SK-N-SH (cell line): ENCODE results near the gene NEDD8. TPM values are rescaled to one million over a fixed set of nuclear protein-coding genes. Genes with fewer than 3 reads are reported as not detected.

Source experiments
- CTCF ChIA-PET: fragments of 300-600, 350-600 bp; formaldehyde crosslinking; extraction: SDS; loops from one replicate; lab custom pipeline; 2021; lab: Yijun Ruan, JAX
- POLR2A ChIA-PET: fragments of 350-600 bp; sonication (Branson Sonifier 250); formaldehyde crosslinking; extraction: SDS; loops from one replicate; lab custom pipeline; 2020; ENCODE audit warnings: antibody characterized with exemption, inconsistent platforms; lab: Yijun Ruan, JAX
- DNase-seq: peaks from one replicate; pipeline ENCODE4 v3.0.0; 2012
- H2AFZ ChIP-seq: fragments of 200-600 bp; sonication (generic); 2 replicates; pipeline ENCODE4 v1.8.1; 2016; ENCODE audit warnings: antibody characterized with exemption, mild to moderate bottlenecking, low read depth
- H3F3A ChIP-seq: fragments of 200-600 bp; sonication (generic); replicated peaks from 2 replicates; pipeline ENCODE3; 2016; ENCODE audit warnings: antibody characterized with exemption, mild to moderate bottlenecking; ENCODE audit not compliant: insufficient read depth
- H3K27ac ChIP-seq, 2 experiments: fragments of 200-500 bp in 1 of 2; fragments of 200-600 bp in 1 of 2; sonication (Bioruptor generic) in 1 of 2; sonication (generic), shearing (Covaris generic) in 1 of 2; 2 replicates each; pipeline versions ENCODE4 v1.5.1 to v1.6.1; 2014 to 2016; ENCODE audit warnings: low read depth in 2 of 2, inconsistent platforms in 1 of 2, low read length in 1 of 2, mild to moderate bottlenecking in 1 of 2, mixed read lengths in 1 of 2
- H3K27me3 ChIP-seq: fragments of 200-600 bp; sonication (generic), shearing (Covaris generic); 2 replicates; pipeline ENCODE4 v1.6.1; 2016; ENCODE audit warnings: mixed run types; ENCODE audit not compliant: insufficient read depth
- H3K36me3 ChIP-seq, 2 experiments: fragments of 200-500 bp in 1 of 2; fragments of 200-600 bp in 1 of 2; sonication (Bioruptor generic) in 1 of 2; sonication (generic) in 1 of 2; replicated peaks in 1 of 2; 2 replicates each; pipeline versions ENCODE3 to v1.5.1; 2014 to 2016; ENCODE audit warnings: low read length in 1 of 2, mild to moderate bottlenecking in 1 of 2; ENCODE audit not compliant: insufficient read depth in 2 of 2, control insufficient read depth in 1 of 2
- H3K4me1 ChIP-seq, 2 experiments: fragments of 200-500 bp in 1 of 2; fragments of 200-600 bp in 1 of 2; sonication (Bioruptor generic) in 1 of 2; sonication (generic), shearing (Covaris generic) in 1 of 2; 2 replicates each; pipeline versions ENCODE4 v1.5.1 to v1.6.1; 2014 to 2016; ENCODE audit warnings: low read depth in 1 of 2, low read length in 1 of 2, mixed run types in 1 of 2; ENCODE audit not compliant: insufficient read depth in 2 of 2, control insufficient read depth in 1 of 2
- H3K4me2 ChIP-seq: fragments of 200-600 bp; sonication (generic), shearing (Covaris generic); 2 replicates; pipeline ENCODE4 v1.6.1; 2017; ENCODE audit warnings: mixed run types
- H3K4me3 ChIP-seq, 2 experiments: fragments of 200-500 bp in 1 of 2; fragments of 200-600 bp in 1 of 2; sonication (Bioruptor generic) in 1 of 2; sonication (generic), shearing (Covaris generic) in 1 of 2; 2 replicates each; pipeline versions ENCODE4 v1.5.1 to v1.8.1; 2014 to 2016; ENCODE audit warnings: low read depth in 2 of 2, inconsistent platforms in 1 of 2, low read length in 1 of 2, mild to moderate bottlenecking in 1 of 2, mixed read lengths in 1 of 2, moderate library complexity in 1 of 2
- H3K79me2 ChIP-seq: fragments of 200-600 bp; sonication (generic); 2 replicates; pipeline ENCODE4 v1.8.1; 2017; ENCODE audit warnings: mild to moderate bottlenecking; ENCODE audit not compliant: insufficient read depth
- H3K9ac ChIP-seq: fragments of 200-600 bp; sonication (generic); 2 replicates; pipeline ENCODE4 v1.6.1; 2017; ENCODE audit warnings: mixed run types
- H3K9me2 ChIP-seq: fragments of 200-600 bp; sonication (generic); 2 replicates; pipeline ENCODE4 v1.6.1; 2017; ENCODE audit warnings: mixed run types
- H3K9me3 ChIP-seq: fragments of 200-600 bp; sonication (generic); 2 replicates; pipeline ENCODE4 v1.6.1; 2017; ENCODE audit warnings: mixed run types, mild to moderate bottlenecking, moderate library complexity
- H4K20me1 ChIP-seq: fragments of 200-600 bp; sonication (generic); 2 replicates; pipeline ENCODE4 v1.6.1; 2017; ENCODE audit warnings: mild to moderate bottlenecking, mixed run types; ENCODE audit not compliant: insufficient read depth
- ELF1 ChIP-seq: IDR thresholded peaks from 2 replicates; pipeline ENCODE4 v1.4.0; 2012
- EZH2phosphoT487 ChIP-seq: fragments of 200-600 bp; sonication (generic); IDR thresholded peaks from 2 replicates; pipeline ENCODE4 v1.6.1; 2017; ENCODE audit warnings: low read depth, mixed run types, mild to moderate bottlenecking, antibody characterized with exemption, moderate library complexity, borderline replicate concordance
- FOSL2 ChIP-seq: IDR thresholded peaks from 2 replicates; pipeline ENCODE4 v1.4.0; 2012; ENCODE audit warnings: low read depth, mild to moderate bottlenecking, moderate library complexity, borderline replicate concordance
- FOXJ3 ChIP-seq: sonication (generic); formaldehyde crosslinking; IDR thresholded peaks from 2 replicates; pipeline ENCODE4 v1.5.1; 2020; ENCODE audit warnings: mild to moderate bottlenecking, missing genetic modification reagents
- FOXM1 ChIP-seq: IDR thresholded peaks from 2 replicates; pipeline ENCODE4 v1.4.0; 2012; ENCODE audit warnings: low read depth, mild to moderate bottlenecking
- GABPA ChIP-seq: IDR thresholded peaks from 2 replicates; pipeline ENCODE4 v1.4.0; 2012; ENCODE audit warnings: low read depth, mild to moderate bottlenecking
- JUND ChIP-seq: IDR thresholded peaks from 2 replicates; pipeline ENCODE4 v1.4.0; 2012
- NFIC ChIP-seq: IDR thresholded peaks from 2 replicates; pipeline ENCODE4 v1.4.0; 2012; ENCODE audit warnings: borderline replicate concordance
- RAD21 ChIP-seq: IDR thresholded peaks from 2 replicates; pipeline ENCODE4 v1.6.1; 2012; ENCODE audit warnings: mild to moderate bottlenecking, low read length
- RFX5 ChIP-seq: IDR thresholded peaks from 2 replicates; pipeline ENCODE4 v1.6.1; 2012; ENCODE audit warnings: mild to moderate bottlenecking, improper control_type of control experiment, low read length
- RXRA ChIP-seq: IDR thresholded peaks from 2 replicates; pipeline ENCODE4 v1.4.0; 2012; ENCODE audit warnings: low read depth, mild to moderate bottlenecking, borderline replicate concordance
- SIN3A ChIP-seq: IDR thresholded peaks from 2 replicates; pipeline ENCODE4 v1.6.1; 2012; ENCODE audit warnings: low read depth, mild to moderate bottlenecking, low read length, moderate library complexity, borderline replicate concordance
- SMC3 ChIP-seq: IDR thresholded peaks from 2 replicates; pipeline ENCODE4 v1.6.1; 2012; ENCODE audit warnings: low read depth, low read length, improper control_type of control experiment
- TCF12 ChIP-seq: IDR thresholded peaks from 2 replicates; pipeline ENCODE4 v1.4.0; 2012
- WGBS: methylation state at CpG from one replicate; pipeline ENCODE4 v1.1.6; 2017; ENCODE audit warnings: low lambda C conversion rate; 5-methylcytosine and 5-hydroxymethylcytosine counted together
- polyA plus RNA-seq, 3 experiments: library from polyadenylated mRNA; depleted of rRNA; stranded (reverse); fragments of >200 nt; gene quantifications; 2 replicates each; pipeline ENCODE4 v1.2.3, GENCODE V29; 2012
- TF ChIP-seq, protein P1 (sequence below): IDR thresholded peaks from 2 replicates; pipeline ENCODE4 v1.4.0; 2012; ENCODE audit warnings: low read depth, borderline replicate concordance
- TF ChIP-seq, protein P2 (sequence below): fragments of 150-350 bp; IDR thresholded peaks from 2 replicates; pipeline ENCODE4 v1.6.1; 2017; ENCODE audit warnings: antibody characterized with exemption, low read length, low read depth, borderline replicate concordance
- TF ChIP-seq, protein P3 (sequence below): IDR thresholded peaks from 2 replicates; pipeline ENCODE4 v1.6.1; 2012; ENCODE audit warnings: mild to moderate bottlenecking, low read depth, low read length, moderate library complexity
- TF ChIP-seq, protein P4 (sequence below): IDR thresholded peaks from 2 replicates; pipeline ENCODE4 v1.4.0; 2012; ENCODE audit warnings: low read depth
- TF ChIP-seq, protein P5 (sequence below): IDR thresholded peaks from 2 replicates; pipeline ENCODE4; 2012

NEDD8 gene
- polyA plus RNA-seq, 1 of the 3 experiments (the other 2 are of a cell fraction), result 534 TPM

DNA sequence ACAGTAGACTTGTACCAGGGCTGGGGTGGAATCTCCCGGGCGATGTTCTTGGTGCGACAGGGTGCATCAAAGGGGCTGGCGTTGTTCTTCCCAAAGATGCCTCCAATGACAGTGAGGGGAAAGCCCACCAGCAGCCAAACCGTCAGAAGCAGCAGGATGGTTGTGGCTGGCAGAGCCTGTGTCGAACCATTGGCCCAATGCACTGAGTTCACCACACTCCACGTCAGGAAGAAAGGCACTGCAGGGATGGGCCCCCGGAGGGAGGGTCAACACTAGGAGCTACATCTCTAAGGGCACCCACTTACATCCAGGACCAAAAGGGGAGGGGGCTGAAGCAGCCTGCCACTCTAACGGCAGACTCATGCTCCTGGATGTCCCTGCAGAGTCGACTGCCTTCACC lies 41.8 kb downstream of the NEDD8 start:
- Histone ChIP-seq H3K9me2 (no peaks in the 10 kb centered on the region), H3K27me3 (no peaks in the 10 kb centered on the region), H3K4me3 (no peak overlapping the region), H3K9me3 (no peaks in the 10 kb centered on the region), H4K20me1 (no peaks in the 10 kb centered on the region), H3K36me3 (peaks cover 34 to 45% of the 10 kb centered on the region in 2 experiments), H3K79me2 (peaks cover 57% of the 10 kb centered on the region), H3K4me2 (no peak overlapping the region), H3K27ac (no peak overlapping the region), H3K9ac (no peak overlapping the region), H3F3A (peaks cover 13% of the 10 kb centered on the region), H3K4me1 (peaks cover 16 to 28% of the 10 kb centered on the region in 2 experiments)
- no peak for DNase-seq
- CTCF ChIA-PET, result no interaction called here
- 96% methylated on average over 6 of the region's 10 CpGs for WGBS
- POLR2A ChIA-PET, result no interaction called here
- TF ChIP-seq SIN3A (no peak), RFX5 (no peak), JUND (no peak), SMC3 (no peak), ELF1 (no peak), NFIC (no peak), EZH2phosphoT487 (no peak), FOXM1 (no peak), FOSL2 (no peak), RXRA (no peak), RAD21 (no peak), TCF12 (no peak), FOXJ3 (no peak), GABPA (no peak)
- TF ChIP-seq, protein P1, sequence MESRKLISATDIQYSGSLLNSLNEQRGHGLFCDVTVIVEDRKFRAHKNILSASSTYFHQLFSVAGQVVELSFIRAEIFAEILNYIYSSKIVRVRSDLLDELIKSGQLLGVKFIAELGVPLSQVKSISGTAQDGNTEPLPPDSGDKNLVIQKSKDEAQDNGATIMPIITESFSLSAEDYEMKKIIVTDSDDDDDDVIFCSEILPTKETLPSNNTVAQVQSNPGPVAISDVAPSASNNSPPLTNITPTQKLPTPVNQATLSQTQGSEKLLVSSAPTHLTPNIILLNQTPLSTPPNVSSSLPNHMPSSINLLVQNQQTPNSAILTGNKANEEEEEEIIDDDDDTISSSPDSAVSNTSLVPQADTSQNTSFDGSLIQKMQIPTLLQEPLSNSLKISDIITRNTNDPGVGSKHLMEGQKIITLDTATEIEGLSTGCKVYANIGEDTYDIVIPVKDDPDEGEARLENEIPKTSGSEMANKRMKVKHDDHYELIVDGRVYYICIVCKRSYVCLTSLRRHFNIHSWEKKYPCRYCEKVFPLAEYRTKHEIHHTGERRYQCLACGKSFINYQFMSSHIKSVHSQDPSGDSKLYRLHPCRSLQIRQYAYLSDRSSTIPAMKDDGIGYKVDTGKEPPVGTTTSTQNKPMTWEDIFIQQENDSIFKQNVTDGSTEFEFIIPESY, result no peak
- TF ChIP-seq, protein P2, sequence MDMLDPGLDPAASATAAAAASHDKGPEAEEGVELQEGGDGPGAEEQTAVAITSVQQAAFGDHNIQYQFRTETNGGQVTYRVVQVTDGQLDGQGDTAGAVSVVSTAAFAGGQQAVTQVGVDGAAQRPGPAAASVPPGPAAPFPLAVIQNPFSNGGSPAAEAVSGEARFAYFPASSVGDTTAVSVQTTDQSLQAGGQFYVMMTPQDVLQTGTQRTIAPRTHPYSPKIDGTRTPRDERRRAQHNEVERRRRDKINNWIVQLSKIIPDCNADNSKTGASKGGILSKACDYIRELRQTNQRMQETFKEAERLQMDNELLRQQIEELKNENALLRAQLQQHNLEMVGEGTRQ, result no peak
- TF ChIP-seq, protein P3, sequence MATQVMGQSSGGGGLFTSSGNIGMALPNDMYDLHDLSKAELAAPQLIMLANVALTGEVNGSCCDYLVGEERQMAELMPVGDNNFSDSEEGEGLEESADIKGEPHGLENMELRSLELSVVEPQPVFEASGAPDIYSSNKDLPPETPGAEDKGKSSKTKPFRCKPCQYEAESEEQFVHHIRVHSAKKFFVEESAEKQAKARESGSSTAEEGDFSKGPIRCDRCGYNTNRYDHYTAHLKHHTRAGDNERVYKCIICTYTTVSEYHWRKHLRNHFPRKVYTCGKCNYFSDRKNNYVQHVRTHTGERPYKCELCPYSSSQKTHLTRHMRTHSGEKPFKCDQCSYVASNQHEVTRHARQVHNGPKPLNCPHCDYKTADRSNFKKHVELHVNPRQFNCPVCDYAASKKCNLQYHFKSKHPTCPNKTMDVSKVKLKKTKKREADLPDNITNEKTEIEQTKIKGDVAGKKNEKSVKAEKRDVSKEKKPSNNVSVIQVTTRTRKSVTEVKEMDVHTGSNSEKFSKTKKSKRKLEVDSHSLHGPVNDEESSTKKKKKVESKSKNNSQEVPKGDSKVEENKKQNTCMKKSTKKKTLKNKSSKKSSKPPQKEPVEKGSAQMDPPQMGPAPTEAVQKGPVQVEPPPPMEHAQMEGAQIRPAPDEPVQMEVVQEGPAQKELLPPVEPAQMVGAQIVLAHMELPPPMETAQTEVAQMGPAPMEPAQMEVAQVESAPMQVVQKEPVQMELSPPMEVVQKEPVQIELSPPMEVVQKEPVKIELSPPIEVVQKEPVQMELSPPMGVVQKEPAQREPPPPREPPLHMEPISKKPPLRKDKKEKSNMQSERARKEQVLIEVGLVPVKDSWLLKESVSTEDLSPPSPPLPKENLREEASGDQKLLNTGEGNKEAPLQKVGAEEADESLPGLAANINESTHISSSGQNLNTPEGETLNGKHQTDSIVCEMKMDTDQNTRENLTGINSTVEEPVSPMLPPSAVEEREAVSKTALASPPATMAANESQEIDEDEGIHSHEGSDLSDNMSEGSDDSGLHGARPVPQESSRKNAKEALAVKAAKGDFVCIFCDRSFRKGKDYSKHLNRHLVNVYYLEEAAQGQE, result no peak
- TF ChIP-seq, protein P4, sequence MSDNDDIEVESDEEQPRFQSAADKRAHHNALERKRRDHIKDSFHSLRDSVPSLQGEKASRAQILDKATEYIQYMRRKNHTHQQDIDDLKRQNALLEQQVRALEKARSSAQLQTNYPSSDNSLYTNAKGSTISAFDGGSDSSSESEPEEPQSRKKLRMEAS, result no peak
- TF ChIP-seq, protein P5, sequence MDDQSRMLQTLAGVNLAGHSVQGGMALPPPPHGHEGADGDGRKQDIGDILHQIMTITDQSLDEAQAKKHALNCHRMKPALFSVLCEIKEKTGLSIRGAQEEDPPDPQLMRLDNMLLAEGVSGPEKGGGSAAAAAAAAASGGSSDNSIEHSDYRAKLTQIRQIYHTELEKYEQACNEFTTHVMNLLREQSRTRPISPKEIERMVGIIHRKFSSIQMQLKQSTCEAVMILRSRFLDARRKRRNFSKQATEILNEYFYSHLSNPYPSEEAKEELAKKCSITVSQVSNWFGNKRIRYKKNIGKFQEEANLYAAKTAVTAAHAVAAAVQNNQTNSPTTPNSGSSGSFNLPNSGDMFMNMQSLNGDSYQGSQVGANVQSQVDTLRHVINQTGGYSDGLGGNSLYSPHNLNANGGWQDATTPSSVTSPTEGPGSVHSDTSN, result no peak
- TF ChIP-seq, all 33 proteins: peak for 0
- no peak overlapping the region for H2AFZ ChIP-seq
